Measurements from ENCODE around the gene CAP2.
"Not testable (repeated sequence)": the region's sequence is repeated elsewhere in the genome, so short reads cannot be mapped to it uniquely, and the experiment has no call there.

Gene CAP2

GRCh38 chr6:17405944-17406245 lies 12.5 kb downstream of the CAP2 start:
- Histone ChIP-seq H3K9me2 (replicated peaks; ENCODE audit: control insufficient read depth, low read length) (no peaks in the 10 kb centered on the region), H3K4me1 (ENCODE audit: control insufficient read depth, low read length) (no peaks in the 10 kb centered on the region), H3K4me2 (ENCODE audit: low read length) (no peak overlapping the region), H3K36me3 (ENCODE audit: control insufficient read depth, low read length) (no peaks in the 10 kb centered on the region), H3K27me3 (ENCODE audit: control insufficient read depth, low read length) (no peaks in the 10 kb centered on the region), H3K9me3 (ENCODE audit: control insufficient read depth, insufficient read depth, low read length) (peaks cover 4% of the 10 kb centered on the region; the same call in 1 of the 2 replicates), H3K79me2 (ENCODE audit: control insufficient read depth, low read length) (no peaks in the 10 kb centered on the region), H3F3A (ENCODE audit: control insufficient read depth, insufficient read depth) (no peaks in the 10 kb centered on the region), H3K27ac (ENCODE audit: low read depth, low read length) (no peak overlapping the region), H3K4me3 (ENCODE audit: low read length) (no peak overlapping the region), H4K20me1 (ENCODE audit: control insufficient read depth, insufficient read depth, low read depth, low read length) (no peaks in the 10 kb centered on the region)
- no peak for TF ChIP-seq EZH2phosphoT487 (IDR thresholded peaks at IDR 0.05; ENCODE audit: borderline replicate concordance, low read length)
- no peak for TF ChIP-seq CTCF (IDR thresholded peaks at IDR 0.05; ENCODE audit: low read depth, low read length, poor library complexity, severe bottlenecking)

GRCh38 chr6:17408081-17408480 lies 14.7 kb downstream of the CAP2 start:
- Histone ChIP-seq H3K36me3 (ENCODE audit: control insufficient read depth, low read length) (no peaks in the 10 kb centered on the region), H3F3A (ENCODE audit: control insufficient read depth, insufficient read depth) (no peaks in the 10 kb centered on the region), H3K27me3 (ENCODE audit: control insufficient read depth, low read length) (no peaks in the 10 kb centered on the region), H3K9me3 (ENCODE audit: control insufficient read depth, insufficient read depth, low read length) (peaks cover 4% of the 10 kb centered on the region; the same call in 1 of the 2 replicates), H3K27ac (ENCODE audit: low read depth, low read length) (no peak overlapping the region), H3K79me2 (ENCODE audit: control insufficient read depth, low read length) (no peaks in the 10 kb centered on the region), H3K4me3 (ENCODE audit: low read length) (no peak overlapping the region), H4K20me1 (ENCODE audit: control insufficient read depth, insufficient read depth, low read depth, low read length) (no peaks in the 10 kb centered on the region), H3K9me2 (replicated peaks; ENCODE audit: control insufficient read depth, low read length) (no peaks in the 10 kb centered on the region), H3K4me1 (ENCODE audit: control insufficient read depth, low read length) (no peaks in the 10 kb centered on the region), H3K4me2 (ENCODE audit: low read length) (no peak overlapping the region)
- TF ChIP-seq EZH2phosphoT487 (IDR thresholded peaks at IDR 0.05; ENCODE audit: borderline replicate concordance, low read length) = no peak
- TF ChIP-seq CTCF (IDR thresholded peaks at IDR 0.05; ENCODE audit: low read depth, low read length, poor library complexity, severe bottlenecking) = no peak

- Histone ChIP-seq H3K9me2 (replicated peaks; ENCODE audit: control insufficient read depth, low read length) (no peaks in the 10 kb centered on the region), H3K9me3 (ENCODE audit: control insufficient read depth, insufficient read depth, low read length) (peaks cover 4% of the 10 kb centered on the region; the same call in 1 of the 2 replicates), H3K4me3 (ENCODE audit: low read length) (no peak overlapping the region), H3K4me1 (ENCODE audit: control insufficient read depth, low read length) (no peaks in the 10 kb centered on the region), H3K27ac (ENCODE audit: low read depth, low read length) (no peak overlapping the region), H3K4me2 (ENCODE audit: low read length) (no peak overlapping the region), H3K79me2 (ENCODE audit: control insufficient read depth, low read length) (no peaks in the 10 kb centered on the region), H3K27me3 (ENCODE audit: control insufficient read depth, low read length) (no peaks in the 10 kb centered on the region), H3F3A (ENCODE audit: control insufficient read depth, insufficient read depth) (no peaks in the 10 kb centered on the region), H3K36me3 (ENCODE audit: control insufficient read depth, low read length) (no peaks in the 10 kb centered on the region), H4K20me1 (ENCODE audit: control insufficient read depth, insufficient read depth, low read depth, low read length) (no peaks in the 10 kb centered on the region)
- TF ChIP-seq EZH2phosphoT487 (IDR thresholded peaks at IDR 0.05; ENCODE audit: borderline replicate concordance, low read length) = no peak
- TF ChIP-seq CTCF (IDR thresholded peaks at IDR 0.05; ENCODE audit: low read depth, low read length, poor library complexity, severe bottlenecking) = no peak
Observed at GRCh38 chr6:17410281-17410680, 16.9 kb downstream of the CAP2 start.

GRCh38 chr6:17413313-17413750 lies 19.9 kb downstream of the CAP2 start:
- H3K4me3 ChIP-seq (ENCODE audit: low read length) = no peak overlapping the region
- H3K27ac ChIP-seq (ENCODE audit: low read depth, low read length) = no peak overlapping the region
- no peaks in the 10 kb centered on the region for H3K79me2 ChIP-seq (ENCODE audit: control insufficient read depth, low read length)
- H3K4me1 ChIP-seq (ENCODE audit: control insufficient read depth, low read length) = no peaks in the 10 kb centered on the region
- no peaks in the 10 kb centered on the region for H3K27me3 ChIP-seq (ENCODE audit: control insufficient read depth, low read length)
- H3K36me3 ChIP-seq (ENCODE audit: control insufficient read depth, low read length) = no peaks in the 10 kb centered on the region
- H3K4me2 ChIP-seq (ENCODE audit: low read length) = no peak overlapping the region
- no peaks in the 10 kb centered on the region for H4K20me1 ChIP-seq (ENCODE audit: control insufficient read depth, insufficient read depth, low read depth, low read length)
- no peaks in the 10 kb centered on the region for H3F3A ChIP-seq (ENCODE audit: control insufficient read depth, insufficient read depth)
- no peaks in the 10 kb centered on the region for H3K9me2 ChIP-seq (replicated peaks; ENCODE audit: control insufficient read depth, low read length)
- H3K9me3 ChIP-seq (ENCODE audit: control insufficient read depth, insufficient read depth, low read length) = peaks cover 4% of the 10 kb centered on the region; the same call in 1 of the 2 replicates
- TF ChIP-seq CTCF (IDR thresholded peaks at IDR 0.05; ENCODE audit: low read depth, low read length, poor library complexity, severe bottlenecking) (no peak), EZH2phosphoT487 (IDR thresholded peaks at IDR 0.05; ENCODE audit: borderline replicate concordance, low read length) (no peak)

- H3K27ac ChIP-seq (ENCODE audit: low read depth, low read length); H3K9me3 ChIP-seq (ENCODE audit: control insufficient read depth, insufficient read depth, low read length); H3K4me3 ChIP-seq (ENCODE audit: low read length); H3K79me2 ChIP-seq (ENCODE audit: control insufficient read depth, low read length); H3K27me3 ChIP-seq (ENCODE audit: control insufficient read depth, low read length); H4K20me1 ChIP-seq (ENCODE audit: control insufficient read depth, insufficient read depth, low read depth, low read length); H3K4me2 ChIP-seq (ENCODE audit: low read length); H3K36me3 ChIP-seq (ENCODE audit: control insufficient read depth, low read length); H3K9me2 ChIP-seq (replicated peaks; ENCODE audit: control insufficient read depth, low read length); H3K4me1 ChIP-seq (ENCODE audit: control insufficient read depth, low read length); H3F3A ChIP-seq (ENCODE audit: control insufficient read depth, insufficient read depth): not testable (repeated sequence)
Observed at GRCh38 chr6:17414395-17414794, 21.0 kb downstream of the CAP2 start.

Measured in DOHH2 (cell line).